ENCODE measurements around the gene CBX8.

Gene CBX8

DNA sequence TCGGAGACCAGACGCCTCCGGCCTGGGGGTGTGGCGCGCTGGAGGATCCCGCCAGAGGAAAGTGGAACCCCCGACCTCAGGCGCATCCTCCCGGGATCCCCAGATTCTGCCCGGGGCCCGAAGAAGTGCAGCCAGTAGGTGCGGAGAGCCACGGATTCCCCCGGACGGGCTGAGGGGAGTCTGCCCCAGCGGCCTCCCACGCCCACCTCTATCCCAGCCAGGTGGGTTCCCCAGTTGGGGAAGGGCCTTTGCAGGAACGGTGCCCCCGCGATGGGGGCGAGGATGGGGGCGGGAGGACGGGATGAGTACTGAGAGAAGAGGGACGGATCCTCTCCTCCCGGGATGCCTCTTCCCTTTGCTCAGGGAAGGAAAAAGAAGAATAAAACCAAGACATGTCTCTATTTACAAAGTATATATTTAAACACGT, 5.1 kb downstream of the CBX8 start:
- FAIRE-seq, result no peak

DNA sequence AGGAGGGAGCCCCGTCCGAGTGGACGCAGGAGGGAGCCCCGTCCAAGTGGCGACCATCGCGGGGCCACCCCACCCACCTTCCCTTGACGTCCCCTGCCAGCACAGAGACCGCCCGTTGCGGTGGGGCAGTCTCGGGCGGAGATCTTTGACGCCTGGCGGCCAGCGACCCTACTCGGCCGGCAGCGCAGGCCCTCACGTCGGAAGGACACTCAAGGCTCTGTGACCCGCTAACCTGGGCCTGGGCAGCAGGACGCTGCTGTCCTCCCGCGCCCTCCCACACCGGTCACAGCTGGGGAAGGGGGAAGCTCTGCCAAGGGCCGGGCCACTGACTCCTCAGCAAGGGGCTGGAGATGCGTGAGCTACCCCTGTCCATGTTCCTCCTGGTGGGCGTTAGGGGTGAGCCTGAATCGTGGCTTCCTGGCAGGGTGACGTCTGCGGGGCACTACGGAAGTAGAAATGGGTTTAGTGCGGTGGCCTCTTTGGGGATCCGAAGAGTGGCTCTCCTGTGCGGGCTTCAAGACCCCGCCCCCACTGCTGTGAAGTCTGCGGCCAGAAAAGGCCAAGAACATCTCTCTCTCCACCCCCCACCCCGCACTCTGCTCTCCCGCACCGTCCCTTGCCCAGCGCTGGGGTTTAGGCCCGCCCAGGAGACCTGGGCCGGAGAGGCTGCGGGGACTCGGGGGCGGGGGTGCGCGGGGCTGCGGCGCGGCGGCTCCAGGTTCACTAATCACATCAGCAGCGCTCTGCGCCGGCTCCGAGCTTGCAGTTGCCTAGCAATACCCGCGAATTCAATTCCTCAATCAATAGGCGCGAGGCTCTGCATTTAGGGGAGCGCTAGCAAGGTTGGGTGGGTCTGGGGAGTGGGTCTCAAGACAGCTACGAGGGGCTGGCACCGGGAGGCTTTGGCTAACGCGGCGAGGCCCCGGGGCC, 5.8 kb downstream of the CBX8 start:
- no peak for FAIRE-seq

DNA sequence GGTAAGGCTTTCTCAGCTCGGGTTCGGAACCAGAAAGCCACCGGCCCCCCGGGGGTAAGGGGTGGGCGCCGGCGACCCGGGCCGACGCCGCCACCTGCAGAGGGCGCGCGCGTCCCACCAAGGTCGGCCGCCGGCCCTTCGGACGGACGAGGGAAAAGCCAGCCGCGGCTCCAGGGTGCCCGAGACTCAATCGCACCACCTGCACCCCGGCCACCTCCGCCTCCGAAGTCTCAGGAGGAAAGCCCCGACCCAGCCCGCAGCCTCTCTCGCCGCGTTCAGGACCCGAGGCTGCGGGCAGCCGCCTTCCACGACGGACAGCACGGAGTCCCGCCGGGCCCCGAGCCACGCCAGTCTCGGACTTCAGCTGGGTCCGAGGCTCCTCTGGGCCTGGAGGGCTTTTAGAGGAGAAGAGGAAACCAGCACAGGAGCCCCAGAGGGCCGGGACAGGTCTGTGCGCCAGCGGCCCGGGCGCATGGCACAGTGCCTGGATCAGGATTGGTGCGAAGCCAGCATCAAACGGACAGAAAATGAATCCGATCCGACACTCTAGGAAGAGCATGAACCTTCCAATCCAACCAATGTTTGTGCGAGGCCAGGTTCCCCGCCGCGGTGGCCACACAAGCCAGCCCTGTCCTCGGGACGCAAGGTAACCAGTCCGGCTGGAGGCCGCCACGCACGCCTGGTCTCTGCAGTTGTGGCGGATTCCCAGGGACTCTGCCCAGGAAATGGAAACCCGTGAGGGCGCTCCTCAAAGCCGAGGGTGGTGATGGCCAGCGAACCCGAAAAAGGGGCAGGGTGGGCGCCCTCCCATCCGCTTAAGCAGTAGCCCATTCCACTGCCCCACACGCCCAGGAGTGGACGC, 6.7 kb downstream of the CBX8 start:
- FAIRE-seq, result no peak

DNA sequence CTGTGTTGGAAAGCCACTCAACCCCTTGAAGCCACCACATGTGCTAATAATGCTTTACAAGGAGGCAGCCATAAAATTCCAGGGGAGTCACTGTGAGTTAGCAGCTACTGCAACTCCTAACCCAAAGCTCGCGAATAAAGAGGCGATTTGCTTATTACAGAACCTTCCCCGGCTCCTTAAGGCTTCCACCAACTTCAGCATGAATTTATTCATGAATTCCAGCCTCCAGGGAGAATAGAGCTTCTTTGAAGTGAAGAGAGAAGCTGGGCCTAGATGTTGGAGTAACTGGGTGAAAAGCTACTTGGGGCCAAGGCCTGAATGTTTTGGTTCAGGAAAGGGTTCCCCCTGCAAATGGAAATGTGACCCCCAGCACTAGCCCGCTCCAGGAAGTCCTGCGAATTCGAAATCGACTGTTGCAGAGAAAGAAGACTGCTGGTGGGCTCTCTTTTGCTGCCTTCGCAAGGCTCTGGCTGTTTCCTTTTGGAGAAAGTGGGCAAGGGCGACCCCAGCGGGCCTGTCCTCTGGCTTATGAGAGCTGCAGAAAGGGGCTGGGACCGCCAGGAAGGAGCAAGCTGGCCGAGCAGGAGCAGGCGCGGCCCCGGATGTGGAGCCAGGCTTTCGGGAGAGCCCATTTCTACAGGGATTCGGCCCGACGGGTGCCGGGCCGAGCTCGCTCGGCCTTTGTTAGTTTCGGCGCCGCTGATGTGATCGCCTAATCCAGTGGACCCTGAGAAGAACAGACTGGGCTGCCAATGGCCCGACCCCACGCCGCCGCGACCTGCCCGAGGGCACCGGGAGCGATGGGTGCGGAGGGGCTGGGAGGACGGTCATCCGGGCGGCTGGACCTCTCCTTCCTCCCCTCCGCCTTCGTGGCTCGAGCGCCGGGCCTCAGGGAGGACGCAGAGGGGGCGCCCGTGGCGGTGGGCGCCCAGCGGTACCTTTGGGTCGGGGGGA, 7.6 kb downstream of the CBX8 start:
- no peak for FAIRE-seq

DNA sequence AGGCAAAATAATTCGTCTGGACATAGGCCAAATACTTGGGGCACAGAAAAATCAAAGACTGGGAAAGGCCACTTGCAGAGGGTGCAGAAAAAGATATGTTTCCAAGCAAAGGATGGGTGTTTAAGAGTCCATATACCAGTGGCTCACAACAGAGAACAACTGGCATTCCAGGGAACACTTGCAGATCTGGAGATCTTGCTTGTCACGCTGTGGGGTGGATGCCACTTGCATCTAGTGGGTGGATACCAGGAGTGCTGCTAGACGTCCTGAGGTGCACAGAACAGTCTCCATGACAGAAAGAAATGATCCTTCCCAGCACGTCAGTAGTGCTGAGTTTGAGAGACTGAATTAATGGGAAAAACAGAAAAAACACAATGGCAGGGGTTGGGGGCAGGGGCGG, 8.4 kb downstream of the CBX8 start:
- no peak for FAIRE-seq

DNA sequence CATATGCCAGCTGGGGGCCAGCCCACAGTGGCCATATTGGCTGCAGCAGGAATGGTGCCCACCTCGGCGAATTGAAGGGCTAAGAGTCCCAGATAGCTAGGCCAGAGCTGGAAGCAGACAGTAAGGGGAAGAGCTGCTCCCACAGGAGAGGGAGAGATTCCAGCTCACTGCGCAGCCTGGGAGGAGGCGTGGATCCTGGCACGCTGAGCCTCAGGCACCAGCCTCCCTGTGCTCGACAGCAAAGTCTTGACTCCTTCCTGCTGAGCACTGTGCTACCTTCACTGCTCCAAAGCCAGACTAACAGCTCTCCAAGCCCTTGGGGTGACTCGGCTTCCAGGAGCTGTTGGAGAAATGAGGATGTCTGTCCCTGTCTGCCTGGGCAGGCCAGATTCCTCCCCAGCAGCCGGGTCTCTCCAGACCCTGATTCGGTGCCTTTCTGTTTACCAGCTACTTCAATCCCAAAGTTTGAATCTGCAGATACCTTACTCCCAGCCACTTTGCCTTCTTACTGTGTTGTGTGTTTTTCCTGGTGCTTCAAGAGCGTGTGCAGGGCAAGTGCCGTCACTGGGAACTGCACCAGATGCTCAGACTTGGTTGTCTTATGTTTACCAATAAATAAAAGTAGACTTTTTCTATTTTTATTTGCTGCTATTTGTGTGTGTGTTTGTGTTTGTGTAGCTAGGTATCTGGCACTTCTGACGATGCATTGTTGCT, 9.8 kb downstream of the CBX8 start:
- no peak for FAIRE-seq

DNA sequence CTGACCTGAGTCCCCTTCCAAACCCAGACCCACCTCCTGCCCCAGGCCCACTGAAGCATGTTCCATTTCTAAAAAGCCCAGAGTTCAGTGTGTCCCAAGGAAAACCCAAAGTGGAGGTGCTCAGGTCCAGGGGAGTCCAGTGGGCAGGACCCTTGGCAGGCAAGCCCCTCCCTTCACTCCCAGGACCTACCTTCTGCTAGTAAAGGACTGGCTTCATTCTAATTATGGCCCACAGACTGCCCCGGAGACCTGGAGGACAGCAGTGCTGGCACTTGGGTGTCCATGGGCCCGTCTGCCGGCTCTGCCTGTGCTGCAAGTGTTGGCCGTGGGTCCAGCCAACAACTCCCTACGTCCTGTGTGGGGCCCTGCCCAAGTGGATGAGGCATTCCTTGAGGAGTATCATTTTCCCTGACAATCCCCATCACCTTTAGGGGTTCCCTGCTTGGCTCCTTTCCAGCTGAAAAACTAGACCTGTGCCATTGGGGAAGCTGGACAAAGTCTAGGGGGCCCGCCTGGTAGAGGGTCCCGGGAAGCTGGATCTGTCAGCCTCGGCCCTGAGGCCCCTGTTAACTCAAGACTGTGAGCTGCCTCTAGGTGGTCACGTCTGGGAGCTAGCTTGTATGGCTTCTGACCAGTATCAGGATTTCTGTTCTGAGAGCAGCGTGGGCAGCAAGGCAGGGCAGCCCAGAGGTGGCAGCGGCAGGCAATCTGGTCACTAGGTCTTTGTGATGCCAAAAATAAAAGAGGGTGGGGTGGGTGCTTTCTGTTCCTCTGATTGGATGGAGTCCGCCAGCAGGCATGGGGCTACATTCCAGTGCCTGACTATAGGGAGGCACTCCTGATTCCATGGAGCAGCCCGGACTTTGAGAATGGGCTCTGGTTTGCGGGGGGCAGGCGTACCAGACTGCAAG, 10.7 kb downstream of the CBX8 start:
- FAIRE-seq, result no peak

DNA sequence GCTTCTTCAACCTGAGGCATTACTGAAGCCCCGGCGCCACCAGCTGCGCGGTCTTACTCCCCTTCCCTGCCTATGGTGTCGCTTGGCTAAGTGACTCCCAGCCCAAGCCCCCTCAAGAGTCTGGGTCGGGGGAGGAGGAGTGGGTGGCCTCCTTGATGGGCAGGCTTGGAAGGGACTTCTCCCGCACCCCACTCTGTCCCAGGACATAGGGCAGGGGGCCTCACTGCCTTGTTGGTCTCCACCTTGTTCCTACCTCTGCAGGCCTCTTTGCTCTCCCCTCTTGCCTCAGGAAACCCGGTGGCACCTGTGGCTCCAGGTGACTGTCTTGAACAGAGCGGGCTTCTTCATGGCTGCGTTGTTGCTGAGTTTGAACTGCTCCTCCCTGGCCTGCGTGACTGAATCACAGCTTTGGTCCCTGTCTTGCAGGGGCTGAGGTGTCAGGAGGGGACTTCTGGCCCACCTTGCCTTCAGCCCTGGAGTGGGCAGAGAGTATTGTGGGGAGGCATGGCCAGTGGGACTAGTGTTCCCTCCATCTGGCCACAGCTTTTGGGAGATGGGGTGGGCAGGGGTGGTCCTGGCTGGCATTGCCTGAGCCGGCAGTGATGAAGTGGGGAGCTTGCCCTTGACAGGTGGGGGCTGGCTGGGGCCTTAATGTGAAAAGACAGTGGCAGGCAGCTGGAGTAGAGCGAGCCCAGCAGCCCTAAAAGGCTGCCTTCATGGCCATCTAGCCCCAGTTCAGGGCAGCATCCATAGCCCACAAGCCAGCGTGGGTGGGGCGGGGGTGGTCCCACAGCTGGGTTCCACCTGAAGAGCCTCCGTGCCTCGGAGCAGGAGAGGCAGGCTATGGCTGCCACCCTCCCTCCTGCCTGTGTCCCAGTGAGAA, 11.6 kb downstream of the CBX8 start:
- no peak for FAIRE-seq

DNA sequence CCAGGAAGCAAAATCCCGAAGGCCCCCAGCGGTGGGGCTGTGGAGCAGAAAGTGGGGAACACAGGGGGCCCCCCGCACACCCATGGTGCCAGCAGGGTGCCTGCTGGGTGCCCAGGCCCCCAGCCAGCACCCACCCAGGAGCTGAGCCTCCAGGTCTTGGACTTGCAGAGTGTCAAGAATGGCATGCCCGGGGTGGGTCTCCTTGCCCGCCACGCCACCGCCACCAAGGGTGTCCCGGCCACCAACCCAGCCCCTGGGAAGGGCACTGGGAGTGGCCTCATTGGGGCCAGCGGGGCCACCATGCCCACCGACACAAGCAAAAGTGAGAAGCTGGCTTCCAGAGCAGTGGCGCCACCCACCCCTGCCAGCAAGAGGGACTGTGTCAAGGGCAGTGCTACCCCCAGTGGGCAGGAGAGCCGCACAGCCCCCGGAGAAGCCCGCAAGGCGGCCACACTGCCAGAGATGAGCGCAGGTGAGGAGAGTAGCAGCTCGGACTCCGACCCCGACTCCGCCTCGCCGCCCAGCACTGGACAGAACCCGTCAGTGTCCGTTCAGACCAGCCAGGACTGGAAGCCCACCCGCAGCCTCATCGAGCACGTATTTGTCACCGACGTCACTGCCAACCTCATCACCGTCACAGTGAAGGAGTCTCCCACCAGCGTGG, 12.4 kb downstream of the CBX8 start:
- FAIRE-seq, result no peak

DNA sequence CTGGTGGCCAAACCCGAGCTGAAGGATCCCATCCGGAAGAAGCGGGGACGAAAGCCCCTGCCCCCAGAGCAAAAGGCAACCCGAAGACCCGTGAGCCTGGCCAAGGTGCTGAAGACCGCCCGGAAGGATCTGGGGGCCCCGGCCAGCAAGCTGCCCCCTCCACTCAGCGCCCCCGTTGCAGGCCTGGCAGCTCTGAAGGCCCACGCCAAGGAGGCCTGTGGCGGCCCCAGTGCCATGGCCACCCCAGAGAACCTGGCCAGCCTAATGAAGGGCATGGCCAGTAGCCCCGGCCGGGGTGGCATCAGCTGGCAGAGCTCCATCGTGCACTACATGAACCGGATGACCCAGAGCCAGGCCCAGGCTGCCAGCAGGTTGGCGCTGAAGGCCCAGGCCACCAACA, 13.0 kb downstream of the CBX8 start:
- no peak for FAIRE-seq

DNA sequence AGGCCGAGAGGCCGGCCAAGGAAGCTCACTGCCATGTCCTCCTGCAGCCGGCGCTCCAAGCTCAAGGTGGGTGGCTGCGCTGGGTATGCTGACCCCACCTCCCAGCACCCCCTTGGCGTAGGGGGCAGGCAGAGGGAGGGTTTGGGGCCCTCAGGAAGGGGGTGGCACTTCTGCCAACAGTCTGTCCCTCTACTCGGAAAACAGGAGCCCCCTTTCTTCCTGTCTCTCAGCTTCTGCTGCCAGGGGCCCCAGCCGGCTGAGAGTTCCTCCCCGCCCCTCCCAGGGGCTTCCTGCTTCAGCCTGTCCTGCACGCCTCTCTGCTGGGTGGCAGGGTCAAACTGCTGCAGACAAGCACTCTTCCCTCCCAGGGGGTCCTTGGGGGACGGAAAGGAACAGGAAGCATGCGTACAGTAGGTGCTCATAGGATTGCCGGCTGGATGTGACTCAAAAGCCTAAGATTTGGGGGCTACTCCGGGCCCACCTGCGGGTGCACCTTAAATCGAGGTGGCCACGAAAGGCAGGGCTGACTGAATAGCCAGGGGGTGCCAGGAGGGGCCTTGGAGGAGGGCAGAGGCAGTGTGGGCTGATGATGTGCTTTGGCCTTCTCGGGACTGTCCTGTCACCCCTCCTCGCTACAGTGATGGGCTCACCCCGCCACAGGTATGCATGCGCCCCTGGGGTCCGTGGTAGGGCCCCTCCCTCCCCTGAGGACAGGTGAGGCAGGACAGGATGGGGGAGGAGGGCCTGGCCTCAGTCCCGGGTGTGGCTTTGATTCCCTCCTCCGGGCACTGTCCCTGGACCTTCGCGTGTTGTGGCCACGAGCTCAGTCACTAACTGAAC, 14.9 kb downstream of the CBX8 start:
- no peak for FAIRE-seq

DNA sequence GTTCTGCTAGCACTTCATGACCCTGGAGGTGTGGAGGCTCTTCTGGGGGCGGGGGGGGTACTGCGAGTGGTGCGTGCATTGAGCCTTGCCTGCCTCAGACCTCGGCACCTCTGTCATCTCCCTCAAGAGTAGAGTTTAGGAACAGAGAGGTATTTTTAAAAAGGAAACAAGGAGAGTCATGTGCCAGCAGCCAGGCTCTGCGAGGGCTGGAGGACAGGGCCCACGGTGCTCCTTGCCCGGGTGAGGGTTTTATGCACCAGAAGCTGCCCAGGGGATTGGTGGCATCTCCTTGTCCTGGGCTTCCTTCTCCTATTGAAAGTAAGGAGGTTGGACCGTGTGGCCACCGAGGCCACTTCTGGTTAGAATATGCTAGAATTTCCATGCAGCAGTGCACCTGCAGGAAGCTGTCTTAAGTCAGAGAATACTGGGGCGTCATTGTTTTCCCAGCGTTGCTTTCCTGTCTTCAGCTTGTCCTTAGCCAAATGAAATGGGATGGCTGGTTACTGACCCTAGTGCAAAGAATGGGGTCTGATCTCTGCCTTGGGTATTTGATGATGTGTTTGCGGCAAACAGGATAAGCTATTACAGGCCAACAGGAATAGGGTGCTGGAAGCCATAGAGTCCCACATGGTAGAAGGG, 15.7 kb downstream of the CBX8 start:
- no peak for FAIRE-seq

DNA sequence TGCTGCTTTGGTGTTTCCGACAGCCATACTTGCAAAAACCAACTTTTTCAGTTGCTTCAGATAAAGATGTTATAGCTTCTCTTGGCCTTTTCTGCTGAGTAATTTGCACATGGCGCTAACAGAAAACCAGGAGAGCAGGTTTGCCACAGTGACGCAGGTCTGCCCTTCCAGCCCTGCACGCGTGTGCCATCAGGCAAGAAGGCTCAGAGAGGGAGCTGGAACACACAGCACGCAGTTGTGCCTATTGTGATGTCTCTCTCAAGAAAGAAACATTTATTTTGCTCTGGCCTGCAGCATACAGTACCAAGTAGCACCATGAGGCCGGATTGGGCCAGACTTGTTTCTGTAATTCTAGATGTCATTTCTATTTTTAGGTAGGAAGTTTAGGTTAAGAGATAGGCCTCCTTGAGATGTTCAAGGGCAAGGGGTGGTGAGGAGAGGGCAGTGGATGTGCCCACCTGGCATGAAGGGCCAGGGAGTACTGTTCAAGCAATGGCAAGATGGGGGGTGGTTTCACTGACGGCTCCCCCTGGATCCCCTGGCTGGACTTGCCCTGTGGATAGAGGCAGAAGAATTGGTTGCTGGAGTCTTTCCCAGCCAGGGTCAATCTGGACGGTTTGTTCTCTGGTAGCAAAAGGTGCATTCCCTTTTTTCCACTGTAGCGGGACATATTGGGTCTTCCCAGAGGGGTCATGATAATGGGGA, 17.1 kb downstream of the CBX8 start:
- FAIRE-seq, result no peak

DNA sequence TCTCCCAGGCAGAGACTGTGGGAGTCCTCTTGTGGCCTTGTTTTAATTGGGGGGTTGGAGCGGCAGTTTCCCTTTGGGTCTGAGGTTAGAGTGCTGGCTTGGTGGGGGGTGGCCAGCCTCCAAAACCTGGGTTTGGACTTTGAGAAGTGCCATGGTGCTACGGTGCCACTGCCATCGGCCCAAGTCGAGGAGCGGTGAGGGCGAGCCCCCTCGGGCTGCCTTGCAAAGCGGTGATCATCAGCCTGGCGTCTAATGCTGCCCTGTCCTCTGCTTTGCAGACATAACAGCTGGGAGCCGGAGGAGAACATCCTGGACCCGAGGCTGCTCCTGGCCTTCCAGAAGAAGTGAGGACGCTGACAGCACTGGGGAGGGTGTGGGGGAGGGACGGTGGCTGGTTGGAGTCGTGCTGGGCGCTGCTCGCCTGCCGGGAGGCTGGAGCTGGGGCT, 17.8 kb downstream of the CBX8 start:
- FAIRE-seq, result no peak

DNA sequence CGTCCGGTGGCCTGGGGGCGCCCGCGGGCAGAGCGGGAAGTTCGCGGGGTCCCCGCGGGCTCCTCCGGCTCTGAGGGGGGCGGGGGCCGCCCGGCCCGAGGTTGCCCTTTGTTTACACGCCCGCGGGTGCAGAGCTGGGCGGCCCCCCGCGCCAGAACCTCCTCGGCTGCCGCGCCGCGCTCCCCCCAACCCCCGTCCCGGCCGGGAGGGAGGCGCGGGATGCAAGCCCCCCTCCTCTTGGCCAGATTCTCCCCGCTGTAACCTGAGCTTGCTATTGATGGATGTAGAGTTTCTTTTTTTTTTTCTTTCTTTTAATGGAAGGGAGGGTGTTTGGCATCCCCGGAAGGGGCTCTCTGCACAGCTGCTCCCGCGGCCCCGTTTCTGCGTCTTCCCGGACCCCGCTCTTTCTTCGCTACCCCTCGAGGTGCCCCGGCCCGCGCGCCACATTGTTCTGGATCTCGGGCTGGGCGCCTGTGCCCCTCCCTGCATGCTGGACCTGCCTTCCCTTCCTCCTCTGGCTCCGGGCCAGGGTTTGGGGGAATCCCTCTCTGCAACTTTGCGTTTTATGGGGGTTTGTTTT, 18.3 kb downstream of the CBX8 start:
- no peak for FAIRE-seq

DNA sequence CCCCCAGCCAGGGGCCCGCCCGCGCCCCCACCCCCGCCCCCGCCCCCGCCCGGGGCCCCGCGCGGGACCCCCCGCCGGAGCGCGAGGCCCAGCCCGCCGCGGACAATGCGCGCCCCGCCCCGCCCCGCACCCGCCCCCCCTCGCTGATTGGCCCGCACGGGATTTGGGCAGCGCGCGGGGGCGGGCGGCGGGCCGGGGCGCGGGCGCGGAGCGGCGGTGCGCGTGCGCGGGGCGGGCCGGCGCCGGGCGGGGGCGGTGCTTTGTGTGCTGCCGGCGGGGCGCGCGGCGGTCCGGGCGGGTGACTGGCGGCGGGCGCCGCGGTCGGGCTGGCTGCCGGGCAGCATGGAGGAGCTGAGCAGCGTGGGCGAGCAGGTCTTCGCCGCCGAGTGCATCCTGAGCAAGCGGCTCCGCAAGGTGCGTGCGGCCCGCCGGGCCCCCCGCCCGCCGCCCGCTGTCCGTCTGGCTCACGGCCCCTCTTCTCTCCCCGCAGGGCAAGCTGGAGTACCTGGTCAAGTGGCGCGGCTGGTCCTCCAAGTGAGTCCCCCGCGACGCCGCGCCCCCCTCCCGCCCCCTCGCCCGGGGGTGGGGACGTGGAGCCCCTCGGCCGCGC, 18.9 kb downstream of the CBX8 start, which contains the start of gene CBX2:
Gene CBX2, plus strand, starts transcription at position 255 of the 610 bp plus-strand sequence. Its CDS starts 88 bp downstream, at position 343.
- FAIRE-seq, result no peak

All from islet of Langerhans (tissue), 1 donor.